Measurements from ENCODE around the gene CAST. TPM values are rescaled to one million over a fixed set of nuclear protein-coding genes. Genes with fewer than 3 reads are reported as not detected.

CAST gene
- total and polyA plus RNA-seq, 2 donors (not counting 1 experiment from before 2014, with no cell fraction given): 41.0 to 231 TPM

GRCh38 chr5:96778409-96778808, 116.2 kb downstream of the CAST start:
- CTCF ChIA-PET: no interaction called here
- no peak overlapping the region for H3K4me2 ChIP-seq (replicated peaks; ENCODE audit: low read depth, low read length, poor library complexity, severe bottlenecking)
- ATAC-seq (ENCODE audit: low read depth) (no peak), DNase-seq (no peak)
- no peak overlapping the region for H3K9ac ChIP-seq (ENCODE audit: low read length)
- no peak for TF ChIP-seq CTCF (IDR thresholded peaks at IDR 0.05)
- TF ChIP-seq EZH2 (IDR thresholded peaks at IDR 0.05; ENCODE audit: borderline replicate concordance, insufficient read depth, low read depth, low read length, poor library complexity, severe bottlenecking): no peak
- H3K9me3 Mint-ChIP-seq (ENCODE audit: insufficient read depth): no peaks in the 10 kb centered on the region
- no peak overlapping the region for H3K27ac ChIP-seq (ENCODE audit: low read length in 2 of 2)
- peaks cover 8 to 95% of the 10 kb centered on the region in 2 experiments for H3K36me3 ChIP-seq (replicated peaks in 1 of 2; ENCODE audit: control extremely low read depth in 1 of 2, control insufficient read depth in 1 of 2, extremely low read depth in 1 of 2, insufficient read depth in 2 of 2, low read length in 1 of 2)
- no peaks in the 10 kb centered on the region for H3K4me1 ChIP-seq (ENCODE audit: control insufficient read depth in 2 of 2, insufficient read depth in 2 of 2, low read length in 2 of 2)
- peaks cover 6% of the 10 kb centered on the region for H4K20me1 ChIP-seq (ENCODE audit: control insufficient read depth, insufficient read depth, low read length, poor library complexity, severe bottlenecking)
- no peaks in the 10 kb centered on the region for H3K4me1 Mint-ChIP-seq
- no peak overlapping the region for H2AFZ ChIP-seq (ENCODE audit: insufficient read depth, low read depth, low read length, poor library complexity, severe bottlenecking)
- H3K9me3 ChIP-seq (ENCODE audit: control extremely low read depth in 1 of 3, control insufficient read depth in 2 of 3, insufficient read depth in 1 of 3, low read length in 2 of 3): no peaks in the 10 kb centered on the region
- H3K27me3 Mint-ChIP-seq: no peaks in the 10 kb centered on the region
- H3K79me2 ChIP-seq (ENCODE audit: control insufficient read depth, insufficient read depth, low read length): no peaks in the 10 kb centered on the region
- WGBS (ENCODE audit: insufficient coverage): 94% methylated on average over 1 of the region's 1 CpG
- H3K4me3 ChIP-seq (ENCODE audit: control extremely low read depth in 1 of 5, extremely low read depth in 1 of 5, insufficient read depth in 1 of 5, low read depth in 2 of 5, low read length in 4 of 5): no peak overlapping the region
- intact Hi-C loops (cut with micrococcal nuclease): no loop called here
- no peaks in the 10 kb centered on the region for H3K27me3 ChIP-seq (replicated peaks in 1 of 4; ENCODE audit: control extremely low read depth in 1 of 4, control insufficient read depth in 3 of 4, insufficient read depth in 4 of 4, low read length in 3 of 4)
- no peak overlapping the region for H3K4me3 Mint-ChIP-seq
- POLR2A ChIA-PET: no interaction called here
- H3K27ac Mint-ChIP-seq: peak overlapping the region; percentile 2

GRCh38 chr5:96780626-96781025, 118.5 kb downstream of the CAST start:
- H2AFZ ChIP-seq (ENCODE audit: insufficient read depth, low read depth, low read length, poor library complexity, severe bottlenecking): no peak overlapping the region
- H3K4me3 Mint-ChIP-seq: no peak overlapping the region
- H3K4me1 Mint-ChIP-seq: no peaks in the 10 kb centered on the region
- no peaks in the 10 kb centered on the region for H3K4me1 ChIP-seq (ENCODE audit: control insufficient read depth in 2 of 2, insufficient read depth in 2 of 2, low read length in 2 of 2)
- H3K4me2 ChIP-seq (replicated peaks; ENCODE audit: low read depth, low read length, poor library complexity, severe bottlenecking): no peak overlapping the region
- peaks cover 6 to 95% of the 10 kb centered on the region in 2 experiments for H3K36me3 ChIP-seq (replicated peaks in 1 of 2; ENCODE audit: control extremely low read depth in 1 of 2, control insufficient read depth in 1 of 2, extremely low read depth in 1 of 2, insufficient read depth in 2 of 2, low read length in 1 of 2)
- peaks cover 6% of the 10 kb centered on the region for H4K20me1 ChIP-seq (ENCODE audit: control insufficient read depth, insufficient read depth, low read length, poor library complexity, severe bottlenecking)
- H3K27ac Mint-ChIP-seq: peak overlapping the region; percentile 23
- intact Hi-C loops (cut with micrococcal nuclease): no loop called here
- H3K9me3 ChIP-seq (ENCODE audit: control extremely low read depth in 1 of 3, control insufficient read depth in 2 of 3, insufficient read depth in 1 of 3, low read length in 2 of 3): no peaks in the 10 kb centered on the region
- H3K27me3 Mint-ChIP-seq: no peaks in the 10 kb centered on the region
- no peak overlapping the region for H3K9ac ChIP-seq (ENCODE audit: low read length)
- CTCF ChIA-PET: interaction anchor here (1.3 to 2.0 kb wide), 3 partner anchors 28 to 381 kb away, joined by 3 to 9 read pairs (median 3); no protein-coding TSS in a partner anchor
- H3K27me3 ChIP-seq (replicated peaks in 1 of 4; ENCODE audit: control extremely low read depth in 1 of 4, control insufficient read depth in 3 of 4, insufficient read depth in 4 of 4, low read length in 3 of 4): no peaks in the 10 kb centered on the region
- no peak overlapping the region for H3K4me3 ChIP-seq (ENCODE audit: control extremely low read depth in 1 of 5, extremely low read depth in 1 of 5, insufficient read depth in 1 of 5, low read depth in 2 of 5, low read length in 4 of 5)
- DNase-seq: no peak
- POLR2A ChIA-PET: no interaction called here
- H3K79me2 ChIP-seq (ENCODE audit: control insufficient read depth, insufficient read depth, low read length): no peaks in the 10 kb centered on the region
- H3K9me3 Mint-ChIP-seq (ENCODE audit: insufficient read depth): no peaks in the 10 kb centered on the region
- ATAC-seq (ENCODE audit: low read depth): no peak
- H3K27ac ChIP-seq (ENCODE audit: low read length in 2 of 2): no peak overlapping the region
- TF ChIP-seq EZH2 (IDR thresholded peaks at IDR 0.05; ENCODE audit: borderline replicate concordance, insufficient read depth, low read depth, low read length, poor library complexity, severe bottlenecking) (no peak), CTCF (IDR thresholded peaks at IDR 0.05) (no peak)
